Measurements from ENCODE around the gene FBXO42. TPM values are rescaled to one million over a fixed set of nuclear protein-coding genes. Genes with fewer than 3 reads are reported as not detected.

FBXO42 gene
- total and polyA plus RNA-seq, 2 donors (not counting 1 experiment from before 2014, with no cell fraction given): 10.4 to 13.5 TPM

DNA sequence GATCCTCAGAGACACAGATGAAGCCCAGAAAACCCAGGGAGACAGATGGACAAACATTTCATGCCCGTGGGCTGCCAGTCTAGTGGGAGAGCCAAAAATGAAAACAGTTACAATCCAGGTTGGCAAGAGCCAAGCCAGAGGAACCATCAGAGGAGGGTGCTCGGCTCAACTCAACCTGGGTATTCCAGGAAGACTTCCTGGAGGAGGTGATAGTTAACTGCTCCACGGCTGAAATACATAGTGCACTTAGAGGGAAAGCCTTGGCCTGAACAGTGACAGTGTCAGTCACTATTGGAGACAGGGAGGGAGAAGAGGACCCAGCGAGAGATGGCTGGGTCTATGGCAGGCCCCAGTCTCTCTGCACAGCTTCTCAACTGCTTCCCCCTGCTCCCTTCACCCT is 141.7 kb downstream of the FBXO42 start:
- H3K27me3 ChIP-seq (ENCODE audit: control insufficient read depth, insufficient read depth, low read length): no peaks in the 10 kb centered on the region
- H3K4me3 ChIP-seq (replicated peaks in 1 of 4; ENCODE audit: control extremely low read depth in 1 of 4, insufficient read depth in 1 of 4, low read depth in 3 of 4, low read length in 4 of 4): no peak overlapping the region
- TF ChIP-seq, protein P1, sequence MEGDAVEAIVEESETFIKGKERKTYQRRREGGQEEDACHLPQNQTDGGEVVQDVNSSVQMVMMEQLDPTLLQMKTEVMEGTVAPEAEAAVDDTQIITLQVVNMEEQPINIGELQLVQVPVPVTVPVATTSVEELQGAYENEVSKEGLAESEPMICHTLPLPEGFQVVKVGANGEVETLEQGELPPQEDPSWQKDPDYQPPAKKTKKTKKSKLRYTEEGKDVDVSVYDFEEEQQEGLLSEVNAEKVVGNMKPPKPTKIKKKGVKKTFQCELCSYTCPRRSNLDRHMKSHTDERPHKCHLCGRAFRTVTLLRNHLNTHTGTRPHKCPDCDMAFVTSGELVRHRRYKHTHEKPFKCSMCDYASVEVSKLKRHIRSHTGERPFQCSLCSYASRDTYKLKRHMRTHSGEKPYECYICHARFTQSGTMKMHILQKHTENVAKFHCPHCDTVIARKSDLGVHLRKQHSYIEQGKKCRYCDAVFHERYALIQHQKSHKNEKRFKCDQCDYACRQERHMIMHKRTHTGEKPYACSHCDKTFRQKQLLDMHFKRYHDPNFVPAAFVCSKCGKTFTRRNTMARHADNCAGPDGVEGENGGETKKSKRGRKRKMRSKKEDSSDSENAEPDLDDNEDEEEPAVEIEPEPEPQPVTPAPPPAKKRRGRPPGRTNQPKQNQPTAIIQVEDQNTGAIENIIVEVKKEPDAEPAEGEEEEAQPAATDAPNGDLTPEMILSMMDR (conservative IDR thresholded peaks at IDR 0.05 in 1 of 2, IDR thresholded peaks at IDR 0.05 in 1 of 2; ENCODE audit: low read depth in 1 of 2, low read length in 2 of 2): no peak
- TF ChIP-seq EZH2 (IDR thresholded peaks at IDR 0.05; ENCODE audit: low read length, missing control alignments): no peak
- no peak overlapping the region for H3K27ac ChIP-seq (ENCODE audit: insufficient read depth, low read length)
- H3K79me2 ChIP-seq (ENCODE audit: control insufficient read depth, insufficient read depth, low read length): no peaks in the 10 kb centered on the region
- no peaks in the 10 kb centered on the region for H4K20me1 ChIP-seq (ENCODE audit: control insufficient read depth, extremely low read depth, insufficient read depth, low read length)
- no peak overlapping the region for H3K9ac ChIP-seq (ENCODE audit: insufficient read depth, low read length)
- no peaks in the 10 kb centered on the region for H3K36me3 ChIP-seq (ENCODE audit: control insufficient read depth, insufficient read depth, low read length)
- H3K4me1 ChIP-seq (ENCODE audit: control insufficient read depth, extremely low read depth, insufficient read depth, low read length): peaks cover 6% of the 10 kb centered on the region
- DNase-seq (ENCODE audit: low read depth in 2 of 2): no peak
- no peak overlapping the region for H3K4me2 ChIP-seq (ENCODE audit: extremely low read depth, insufficient read depth, low read length)
- H2AFZ ChIP-seq (ENCODE audit: low read length): no peak overlapping the region
- no peaks in the 10 kb centered on the region for H3K9me3 ChIP-seq (ENCODE audit: control insufficient read depth, insufficient read depth, low read depth, low read length)

DNA sequence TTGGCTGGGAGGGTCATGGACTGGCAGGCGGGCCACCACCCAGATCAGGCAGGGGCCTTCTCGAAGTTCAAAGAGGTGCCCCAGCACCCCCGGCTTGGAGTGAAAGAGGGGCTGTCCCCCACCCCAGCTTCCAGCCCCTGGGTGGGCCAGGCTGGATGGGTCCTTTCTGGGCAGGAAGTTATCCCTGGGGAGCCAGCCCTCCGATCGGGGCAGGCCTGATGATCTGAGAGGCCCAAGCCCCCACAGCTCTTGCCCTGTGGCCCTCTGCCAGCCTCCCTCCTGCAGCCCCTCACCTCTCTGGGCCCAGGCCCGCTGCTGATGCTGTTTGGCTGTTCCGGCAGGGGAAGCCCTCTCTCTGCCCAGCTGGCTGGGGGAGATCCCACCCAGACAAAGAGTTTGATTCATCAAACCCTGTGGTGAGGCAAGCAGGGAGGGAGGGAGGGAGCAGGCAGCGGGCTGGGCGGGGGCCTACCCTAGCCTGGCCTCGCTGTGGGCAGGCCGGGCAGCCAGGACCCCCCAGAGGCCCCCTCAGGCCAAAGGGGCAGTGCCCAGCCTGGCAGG is 142.4 kb downstream of the FBXO42 start:
- no peak overlapping the region for H3K4me3 ChIP-seq (replicated peaks in 1 of 4; ENCODE audit: control extremely low read depth in 1 of 4, insufficient read depth in 1 of 4, low read depth in 3 of 4, low read length in 4 of 4)
- no peak overlapping the region for H3K27ac ChIP-seq (ENCODE audit: insufficient read depth, low read length)
- no peak overlapping the region for H3K9ac ChIP-seq (ENCODE audit: insufficient read depth, low read length)
- H3K36me3 ChIP-seq (ENCODE audit: control insufficient read depth, insufficient read depth, low read length): no peaks in the 10 kb centered on the region
- no peaks in the 10 kb centered on the region for H4K20me1 ChIP-seq (ENCODE audit: control insufficient read depth, extremely low read depth, insufficient read depth, low read length)
- H3K4me1 ChIP-seq (ENCODE audit: control insufficient read depth, extremely low read depth, insufficient read depth, low read length): peaks cover 6% of the 10 kb centered on the region
- DNase-seq (ENCODE audit: low read depth in 2 of 2): peak in 1 of 2 donors; percentile 29
- no peaks in the 10 kb centered on the region for H3K9me3 ChIP-seq (ENCODE audit: control insufficient read depth, insufficient read depth, low read depth, low read length)
- H3K4me2 ChIP-seq (ENCODE audit: extremely low read depth, insufficient read depth, low read length): no peak overlapping the region
- H3K27me3 ChIP-seq (ENCODE audit: control insufficient read depth, insufficient read depth, low read length): no peaks in the 10 kb centered on the region
- TF ChIP-seq, protein P1 (conservative IDR thresholded peaks at IDR 0.05 in 1 of 2, IDR thresholded peaks at IDR 0.05 in 1 of 2; ENCODE audit: low read depth in 1 of 2, low read length in 2 of 2): no peak
- no peak for TF ChIP-seq EZH2 (IDR thresholded peaks at IDR 0.05; ENCODE audit: low read length, missing control alignments)
- no peaks in the 10 kb centered on the region for H3K79me2 ChIP-seq (ENCODE audit: control insufficient read depth, insufficient read depth, low read length)
- H2AFZ ChIP-seq (ENCODE audit: low read length): no peak overlapping the region

DNA sequence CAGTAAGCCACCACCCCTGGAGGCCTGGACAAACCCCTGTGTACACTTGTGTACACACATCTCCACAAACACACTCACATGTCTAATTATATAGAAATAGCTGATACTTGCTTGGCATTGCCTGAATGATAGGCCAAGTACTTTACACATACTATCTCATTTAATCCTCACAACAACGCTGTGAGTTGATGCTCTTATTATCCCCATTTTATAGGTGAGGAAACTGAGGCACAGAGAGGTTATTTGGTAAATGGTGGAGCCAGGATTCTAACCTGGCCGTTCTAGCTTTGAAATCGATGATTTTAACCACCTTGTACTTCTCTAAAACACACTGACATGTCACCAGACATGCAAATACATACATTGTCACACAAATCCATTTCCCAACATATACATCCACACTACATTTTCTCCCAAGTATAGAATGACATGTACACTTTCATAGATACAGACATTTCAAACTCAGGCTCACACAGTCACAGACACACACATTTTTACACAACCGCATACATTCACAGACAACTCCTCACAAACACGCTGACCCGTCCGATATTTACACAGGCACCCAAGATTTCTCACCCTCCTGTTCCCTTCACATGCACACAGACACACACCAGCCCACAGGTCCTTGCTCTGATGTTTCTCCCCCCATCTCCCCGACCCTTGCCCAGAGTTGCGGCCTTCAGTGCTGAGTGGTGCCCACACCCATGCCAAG is 143.0 kb downstream of the FBXO42 start:
- no peak overlapping the region for H2AFZ ChIP-seq (ENCODE audit: low read length)
- no peaks in the 10 kb centered on the region for H3K79me2 ChIP-seq (ENCODE audit: control insufficient read depth, insufficient read depth, low read length)
- no peaks in the 10 kb centered on the region for H4K20me1 ChIP-seq (ENCODE audit: control insufficient read depth, extremely low read depth, insufficient read depth, low read length)
- no peaks in the 10 kb centered on the region for H3K36me3 ChIP-seq (ENCODE audit: control insufficient read depth, insufficient read depth, low read length)
- no peaks in the 10 kb centered on the region for H3K27me3 ChIP-seq (ENCODE audit: control insufficient read depth, insufficient read depth, low read length)
- DNase-seq (ENCODE audit: low read depth in 2 of 2): no peak
- peaks cover 6% of the 10 kb centered on the region for H3K4me1 ChIP-seq (ENCODE audit: control insufficient read depth, extremely low read depth, insufficient read depth, low read length)
- no peak overlapping the region for H3K4me3 ChIP-seq (replicated peaks in 1 of 4; ENCODE audit: control extremely low read depth in 1 of 4, insufficient read depth in 1 of 4, low read depth in 3 of 4, low read length in 4 of 4)
- no peak overlapping the region for H3K27ac ChIP-seq (ENCODE audit: insufficient read depth, low read length)
- H3K9ac ChIP-seq (ENCODE audit: insufficient read depth, low read length): no peak overlapping the region
- H3K9me3 ChIP-seq (ENCODE audit: control insufficient read depth, insufficient read depth, low read depth, low read length): no peaks in the 10 kb centered on the region
- no peak for TF ChIP-seq EZH2 (IDR thresholded peaks at IDR 0.05; ENCODE audit: low read length, missing control alignments)
- TF ChIP-seq, protein P1 (conservative IDR thresholded peaks at IDR 0.05 in 1 of 2, IDR thresholded peaks at IDR 0.05 in 1 of 2; ENCODE audit: low read depth in 1 of 2, low read length in 2 of 2): no peak
- no peak overlapping the region for H3K4me2 ChIP-seq (ENCODE audit: extremely low read depth, insufficient read depth, low read length)
